Measurements from ENCODE around the gene ELMO1. TPM values are rescaled to one million over a fixed set of nuclear protein-coding genes. Genes with fewer than 3 reads are reported as not detected.

The ELMO1 gene
- total RNA-seq, 1 experiment from 2014 or later: 1.1 TPM

- Histone ChIP-seq H2AFZ (ENCODE audit: low read depth, low read length, poor library complexity, severe bottlenecking) (no peak overlapping the region), H3K36me3 (ENCODE audit: control insufficient read depth in 1 of 2, insufficient read depth in 2 of 2, low read length in 2 of 2) (no peaks in the 10 kb centered on the region), H3K27me3 (ENCODE audit: insufficient read depth, low read length) (peaks cover 27% of the 10 kb centered on the region), H3K9me3 (ENCODE audit: control insufficient read depth in 1 of 2, insufficient read depth in 1 of 2, low read depth in 1 of 2, low read length in 2 of 2) (no peaks in the 10 kb centered on the region), H3K27ac (ENCODE audit: low read depth, low read length) (no peak overlapping the region), H3K4me3 (replicated peaks in 1 of 2; ENCODE audit: low read depth in 1 of 2, low read length in 2 of 2) (no peak overlapping the region), H3K9me2 (ENCODE audit: insufficient read depth) (no peaks in the 10 kb centered on the region), H3K79me2 (ENCODE audit: insufficient read depth, low read length) (no peaks in the 10 kb centered on the region), H4K20me1 (ENCODE audit: insufficient read depth) (no peaks in the 10 kb centered on the region), H3K4me1 (ENCODE audit: control insufficient read depth in 1 of 2, insufficient read depth in 2 of 2, low read length in 2 of 2) (no peaks in the 10 kb centered on the region), H3K9ac (ENCODE audit: low read length) (no peak overlapping the region), H3K4me2 (ENCODE audit: low read length) (no peak overlapping the region)
- no peak for TF ChIP-seq POLR2AphosphoS5 (IDR thresholded peaks at IDR 0.05; ENCODE audit: low read depth, low read length)
- TF ChIP-seq CBX3 (IDR thresholded peaks at IDR 0.05; ENCODE audit: low read depth): no peak
- TF ChIP-seq, protein P1, sequence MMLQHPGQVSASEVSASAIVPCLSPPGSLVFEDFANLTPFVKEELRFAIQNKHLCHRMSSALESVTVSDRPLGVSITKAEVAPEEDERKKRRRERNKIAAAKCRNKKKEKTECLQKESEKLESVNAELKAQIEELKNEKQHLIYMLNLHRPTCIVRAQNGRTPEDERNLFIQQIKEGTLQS (IDR thresholded peaks at IDR 0.05): no peak
- TF ChIP-seq, protein P2, sequence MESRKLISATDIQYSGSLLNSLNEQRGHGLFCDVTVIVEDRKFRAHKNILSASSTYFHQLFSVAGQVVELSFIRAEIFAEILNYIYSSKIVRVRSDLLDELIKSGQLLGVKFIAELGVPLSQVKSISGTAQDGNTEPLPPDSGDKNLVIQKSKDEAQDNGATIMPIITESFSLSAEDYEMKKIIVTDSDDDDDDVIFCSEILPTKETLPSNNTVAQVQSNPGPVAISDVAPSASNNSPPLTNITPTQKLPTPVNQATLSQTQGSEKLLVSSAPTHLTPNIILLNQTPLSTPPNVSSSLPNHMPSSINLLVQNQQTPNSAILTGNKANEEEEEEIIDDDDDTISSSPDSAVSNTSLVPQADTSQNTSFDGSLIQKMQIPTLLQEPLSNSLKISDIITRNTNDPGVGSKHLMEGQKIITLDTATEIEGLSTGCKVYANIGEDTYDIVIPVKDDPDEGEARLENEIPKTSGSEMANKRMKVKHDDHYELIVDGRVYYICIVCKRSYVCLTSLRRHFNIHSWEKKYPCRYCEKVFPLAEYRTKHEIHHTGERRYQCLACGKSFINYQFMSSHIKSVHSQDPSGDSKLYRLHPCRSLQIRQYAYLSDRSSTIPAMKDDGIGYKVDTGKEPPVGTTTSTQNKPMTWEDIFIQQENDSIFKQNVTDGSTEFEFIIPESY (IDR thresholded peaks at IDR 0.05; ENCODE audit: extremely low read depth, insufficient replicate concordance, low read length): no peak
- no peak for TF ChIP-seq RAD21 (IDR thresholded peaks at IDR 0.05; ENCODE audit: low read depth)
- TF ChIP-seq JUND (IDR thresholded peaks at IDR 0.05): no peak
- CTCF ChIA-PET: no interaction called here
- intact Hi-C loops (cut with micrococcal nuclease): no loop called here
- ATAC-seq (no peak), DNase-seq (ENCODE audit: low read depth, low spot score) (no peak)
- RAD21 ChIA-PET (ENCODE audit: low non-redundant PET in 1 of 2, low total read pairs in 2 of 2, uncharacterized antibody in 2 of 2, unreplicated experiment in 2 of 2): no interaction called here
- no TSS peak for BruUV-seq (replicated peaks)
- POLR2A ChIA-PET: no interaction called here
These were observed 82.2 kb downstream of the ELMO1 start for GRCh38 chr7:37366445-37366844.

DNA sequence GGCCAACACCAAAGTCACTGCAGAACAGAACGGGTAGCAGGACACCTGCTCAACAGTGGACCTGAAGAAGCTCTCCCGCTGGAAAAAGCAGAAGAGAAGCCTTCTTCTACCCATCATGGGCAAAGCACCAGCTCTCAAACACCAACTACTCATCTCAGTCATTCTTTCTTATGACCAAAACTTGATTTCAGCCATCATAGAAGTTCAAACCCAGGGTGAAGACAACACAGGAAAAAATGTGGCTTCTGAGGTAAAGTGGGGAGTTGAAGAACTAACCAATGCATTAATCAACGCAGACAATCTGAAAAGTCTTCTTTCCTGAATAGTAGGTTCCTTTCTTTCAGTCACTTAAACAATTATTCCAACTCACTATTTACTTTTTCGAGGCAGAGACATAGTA, 83.3 kb downstream of the ELMO1 start:
- ChIA-PET RAD21 (ENCODE audit: low non-redundant PET in 1 of 2, low total read pairs in 2 of 2, uncharacterized antibody in 2 of 2, unreplicated experiment in 2 of 2) (no interaction called here), CTCF (no interaction called here), POLR2A (no interaction called here)
- ATAC-seq (no peak), DNase-seq (ENCODE audit: low read depth, low spot score) (no peak)
- intact Hi-C loops (cut with micrococcal nuclease): no loop called here
- no peak overlapping the region for H2AFZ ChIP-seq (ENCODE audit: low read depth, low read length, poor library complexity, severe bottlenecking)
- H3K27ac ChIP-seq (ENCODE audit: low read depth, low read length): no peak overlapping the region
- no peak overlapping the region for H3K9ac ChIP-seq (ENCODE audit: low read length)
- peaks cover 21% of the 10 kb centered on the region for H3K27me3 ChIP-seq (ENCODE audit: insufficient read depth, low read length)
- no peak overlapping the region for H3K4me3 ChIP-seq (replicated peaks in 1 of 2; ENCODE audit: low read depth in 1 of 2, low read length in 2 of 2)
- H3K36me3 ChIP-seq (ENCODE audit: control insufficient read depth in 1 of 2, insufficient read depth in 2 of 2, low read length in 2 of 2): no peaks in the 10 kb centered on the region
- no peak overlapping the region for H3K4me2 ChIP-seq (ENCODE audit: low read length)
- H3K79me2 ChIP-seq (ENCODE audit: insufficient read depth, low read length): no peaks in the 10 kb centered on the region
- no peaks in the 10 kb centered on the region for H3K9me2 ChIP-seq (ENCODE audit: insufficient read depth)
- no peaks in the 10 kb centered on the region for H4K20me1 ChIP-seq (ENCODE audit: insufficient read depth)
- no TSS peak for BruUV-seq (replicated peaks)
- no peaks in the 10 kb centered on the region for H3K9me3 ChIP-seq (ENCODE audit: control insufficient read depth in 1 of 2, insufficient read depth in 1 of 2, low read depth in 1 of 2, low read length in 2 of 2)
- H3K4me1 ChIP-seq (ENCODE audit: control insufficient read depth in 1 of 2, insufficient read depth in 2 of 2, low read length in 2 of 2): no peaks in the 10 kb centered on the region
- TF ChIP-seq RAD21 (IDR thresholded peaks at IDR 0.05; ENCODE audit: low read depth) (no peak), EZH2phosphoT487 (IDR thresholded peaks at IDR 0.05; ENCODE audit: borderline replicate concordance) (no peak), CBX3 (IDR thresholded peaks at IDR 0.05; ENCODE audit: low read depth) (no peak), EZH2 (IDR thresholded peaks at IDR 0.05) (no peak), YY1 (IDR thresholded peaks at IDR 0.05; ENCODE audit: extremely low read depth, insufficient replicate concordance, low read depth, low read length) (no peak), SIN3A (IDR thresholded peaks at IDR 0.05; ENCODE audit: low read depth) (no peak), FOSL1 (IDR thresholded peaks at IDR 0.05; ENCODE audit: low read depth) (no peak), ZNF274 (IDR thresholded peaks at IDR 0.05; ENCODE audit: low read depth, low read length) (no peak), ZFX (IDR thresholded peaks at IDR 0.05) (no peak), ELF1 (IDR thresholded peaks at IDR 0.05; ENCODE audit: borderline replicate concordance, low read depth) (no peak), POLR2AphosphoS5 (IDR thresholded peaks at IDR 0.05; ENCODE audit: low read depth, low read length) (no peak), EGR1 (IDR thresholded peaks at IDR 0.05; ENCODE audit: low read depth) (no peak), SP1 (IDR thresholded peaks at IDR 0.05; ENCODE audit: low read depth) (no peak)
- TF ChIP-seq, protein P3, sequence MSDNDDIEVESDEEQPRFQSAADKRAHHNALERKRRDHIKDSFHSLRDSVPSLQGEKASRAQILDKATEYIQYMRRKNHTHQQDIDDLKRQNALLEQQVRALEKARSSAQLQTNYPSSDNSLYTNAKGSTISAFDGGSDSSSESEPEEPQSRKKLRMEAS (IDR thresholded peaks at IDR 0.05): no peak
- TF ChIP-seq, protein P1 (IDR thresholded peaks at IDR 0.05): no peak
